ENCODE measurements around the gene MCF2L. TPM values are rescaled to one million over a fixed set of nuclear protein-coding genes. Genes with fewer than 3 reads are reported as not detected.

The MCF2L gene
- total and polyA plus RNA-seq, 10 of the 15 experiments (the other 5 are each of a cell fraction or from before 2014, with no cell fraction given) = 0.06 to 1.1 (median 0.21) TPM; not detected in 2

GRCh38 chr13:113086991-113087922 lies 118.2 kb downstream of the MCF2L start (continued):
- TF ChIP-seq TARDBP (IDR thresholded peaks at IDR 0.05; ENCODE audit: borderline replicate concordance) (no peak), RBBP5 (conservative IDR thresholded peaks at IDR 0.05) (no peak), CHD2 (IDR thresholded peaks at IDR 0.05; ENCODE audit: borderline replicate concordance, low read depth, low read length) (no peak), CBFB (IDR thresholded peaks at IDR 0.05; ENCODE audit: low read depth) (no peak), TAF1 (IDR thresholded peaks at IDR 0.05; ENCODE audit: borderline replicate concordance, low read depth, low read length) (no peak), IKZF1 (conservative IDR thresholded peaks at IDR 0.05) (no peak), TCF12 (IDR thresholded peaks at IDR 0.05; ENCODE audit: low read depth, low read length) (no peak), CTCF (IDR thresholded peaks at IDR 0.05 in 2 of 3, conservative IDR thresholded peaks at IDR 0.05 in 1 of 3; ENCODE audit: control insufficient read depth in 2 of 3, extremely low read depth in 1 of 3, insufficient read depth in 1 of 3, low read depth in 3 of 3, low read length in 3 of 3) (no peak)
- TF ChIP-seq, protein P1, sequence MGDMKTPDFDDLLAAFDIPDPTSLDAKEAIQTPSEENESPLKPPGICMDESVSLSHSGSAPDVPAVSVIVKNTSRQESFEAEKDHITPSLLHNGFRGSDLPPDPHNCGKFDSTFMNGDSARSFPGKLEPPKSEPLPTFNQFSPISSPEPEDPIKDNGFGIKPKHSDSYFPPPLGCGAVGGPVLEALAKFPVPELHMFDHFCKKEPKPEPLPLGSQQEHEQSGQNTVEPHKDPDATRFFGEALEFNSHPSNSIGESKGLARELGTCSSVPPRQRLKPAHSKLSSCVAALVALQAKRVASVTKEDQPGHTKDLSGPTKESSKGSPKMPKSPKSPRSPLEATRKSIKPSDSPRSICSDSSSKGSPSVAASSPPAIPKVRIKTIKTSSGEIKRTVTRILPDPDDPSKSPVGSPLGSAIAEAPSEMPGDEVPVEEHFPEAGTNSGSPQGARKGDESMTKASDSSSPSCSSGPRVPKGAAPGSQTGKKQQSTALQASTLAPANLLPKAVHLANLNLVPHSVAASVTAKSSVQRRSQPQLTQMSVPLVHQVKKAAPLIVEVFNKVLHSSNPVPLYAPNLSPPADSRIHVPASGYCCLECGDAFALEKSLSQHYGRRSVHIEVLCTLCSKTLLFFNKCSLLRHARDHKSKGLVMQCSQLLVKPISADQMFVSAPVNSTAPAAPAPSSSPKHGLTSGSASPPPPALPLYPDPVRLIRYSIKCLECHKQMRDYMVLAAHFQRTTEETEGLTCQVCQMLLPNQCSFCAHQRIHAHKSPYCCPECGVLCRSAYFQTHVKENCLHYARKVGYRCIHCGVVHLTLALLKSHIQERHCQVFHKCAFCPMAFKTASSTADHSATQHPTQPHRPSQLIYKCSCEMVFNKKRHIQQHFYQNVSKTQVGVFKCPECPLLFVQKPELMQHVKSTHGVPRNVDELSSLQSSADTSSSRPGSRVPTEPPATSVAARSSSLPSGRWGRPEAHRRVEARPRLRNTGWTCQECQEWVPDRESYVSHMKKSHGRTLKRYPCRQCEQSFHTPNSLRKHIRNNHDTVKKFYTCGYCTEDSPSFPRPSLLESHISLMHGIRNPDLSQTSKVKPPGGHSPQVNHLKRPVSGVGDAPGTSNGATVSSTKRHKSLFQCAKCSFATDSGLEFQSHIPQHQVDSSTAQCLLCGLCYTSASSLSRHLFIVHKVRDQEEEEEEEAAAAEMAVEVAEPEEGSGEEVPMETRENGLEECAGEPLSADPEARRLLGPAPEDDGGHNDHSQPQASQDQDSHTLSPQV (IDR thresholded peaks at IDR 0.05) = no peak
